Retinal pigment epithelial cell (primary cell): Measurements from ENCODE around the gene OLFML1.

ENCODE experiments used
- DNase-seq: peaks from one replicate; pipeline ENCODE4 v3.0.0-alpha.2; 2010; ENCODE audit warnings: low read depth
- H3K4me3 ChIP-seq: 2 replicates; pipeline ENCODE4 v1.5.1; 2011; ENCODE audit warnings: mild to moderate bottlenecking, low read length, control low read depth, moderate library complexity
- TF ChIP-seq, protein P1 (sequence below): conservative IDR thresholded peaks from 2 replicates; pipeline ENCODE4 v1.5.1; 2011; ENCODE audit warnings: low read depth, low read length, control low read depth, inconsistent platforms

OLFML1 gene

DNA sequence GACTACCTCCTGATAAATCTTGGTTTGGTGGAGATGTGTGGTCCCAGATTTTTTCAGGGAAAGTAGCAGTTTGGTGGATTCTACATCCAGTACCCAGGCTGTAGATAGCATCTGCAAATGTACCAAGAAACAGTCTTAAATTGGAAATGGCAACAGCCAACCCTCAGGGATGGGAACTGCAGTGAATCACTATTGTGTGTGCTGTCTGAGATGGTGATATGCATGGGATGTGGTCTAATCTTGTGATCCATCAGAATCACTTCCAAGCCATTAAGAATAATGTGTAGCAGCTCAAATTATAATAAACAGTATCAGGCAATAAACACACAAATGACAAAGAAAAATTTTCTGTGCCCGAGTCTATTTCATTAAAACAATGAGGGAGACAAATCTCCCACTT, 3.4 kb downstream of the OLFML1 start:
- TF ChIP-seq, protein P1, sequence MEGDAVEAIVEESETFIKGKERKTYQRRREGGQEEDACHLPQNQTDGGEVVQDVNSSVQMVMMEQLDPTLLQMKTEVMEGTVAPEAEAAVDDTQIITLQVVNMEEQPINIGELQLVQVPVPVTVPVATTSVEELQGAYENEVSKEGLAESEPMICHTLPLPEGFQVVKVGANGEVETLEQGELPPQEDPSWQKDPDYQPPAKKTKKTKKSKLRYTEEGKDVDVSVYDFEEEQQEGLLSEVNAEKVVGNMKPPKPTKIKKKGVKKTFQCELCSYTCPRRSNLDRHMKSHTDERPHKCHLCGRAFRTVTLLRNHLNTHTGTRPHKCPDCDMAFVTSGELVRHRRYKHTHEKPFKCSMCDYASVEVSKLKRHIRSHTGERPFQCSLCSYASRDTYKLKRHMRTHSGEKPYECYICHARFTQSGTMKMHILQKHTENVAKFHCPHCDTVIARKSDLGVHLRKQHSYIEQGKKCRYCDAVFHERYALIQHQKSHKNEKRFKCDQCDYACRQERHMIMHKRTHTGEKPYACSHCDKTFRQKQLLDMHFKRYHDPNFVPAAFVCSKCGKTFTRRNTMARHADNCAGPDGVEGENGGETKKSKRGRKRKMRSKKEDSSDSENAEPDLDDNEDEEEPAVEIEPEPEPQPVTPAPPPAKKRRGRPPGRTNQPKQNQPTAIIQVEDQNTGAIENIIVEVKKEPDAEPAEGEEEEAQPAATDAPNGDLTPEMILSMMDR, result no peak
- no peak for DNase-seq

DNA sequence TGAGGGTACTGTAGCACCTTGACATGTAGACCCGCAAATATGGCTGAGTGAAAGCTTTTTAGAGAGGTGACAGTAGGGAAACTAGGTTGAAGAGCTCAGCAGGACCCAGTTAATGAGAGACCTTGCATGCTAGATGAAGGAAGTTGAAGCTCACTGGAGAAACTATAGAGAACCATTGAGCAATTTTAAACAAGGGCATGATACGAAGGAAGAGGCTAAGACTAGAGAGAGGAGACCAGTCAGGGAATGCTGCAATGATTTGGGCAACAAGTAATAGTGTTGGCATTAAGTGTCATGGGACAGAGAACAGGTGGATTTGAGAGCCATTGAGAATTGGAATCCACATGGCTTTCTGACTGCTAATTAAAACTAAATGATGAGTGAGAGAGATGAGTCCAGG, 4.1 kb downstream of the OLFML1 start:
- no peak for DNase-seq
- no peak overlapping the region for H3K4me3 ChIP-seq
- TF ChIP-seq, protein P1, result no peak

More for the DNA sequence above, 3.4 kb downstream of the OLFML1 start:
- no peak overlapping the region for H3K4me3 ChIP-seq

GRCh38 chr11:7490054-7490453, 4.7 kb downstream of the OLFML1 start:
- no peak overlapping the region for H3K4me3 ChIP-seq
- TF ChIP-seq, protein P1, result no peak
- no peak for DNase-seq

GRCh38 chr11:7490535-7490934, 5.2 kb downstream of the OLFML1 start:
- DNase-seq, result no peak
- TF ChIP-seq, protein P1, result no peak

GRCh38 chr11:7492253-7492652, 6.9 kb downstream of the OLFML1 start:
- no peak overlapping the region for H3K4me3 ChIP-seq
- TF ChIP-seq, protein P1, result no peak
- DNase-seq, result no peak

More at GRCh38 chr11:7490535-7490934, 5.2 kb downstream of the OLFML1 start:
- no peak overlapping the region for H3K4me3 ChIP-seq

DNA sequence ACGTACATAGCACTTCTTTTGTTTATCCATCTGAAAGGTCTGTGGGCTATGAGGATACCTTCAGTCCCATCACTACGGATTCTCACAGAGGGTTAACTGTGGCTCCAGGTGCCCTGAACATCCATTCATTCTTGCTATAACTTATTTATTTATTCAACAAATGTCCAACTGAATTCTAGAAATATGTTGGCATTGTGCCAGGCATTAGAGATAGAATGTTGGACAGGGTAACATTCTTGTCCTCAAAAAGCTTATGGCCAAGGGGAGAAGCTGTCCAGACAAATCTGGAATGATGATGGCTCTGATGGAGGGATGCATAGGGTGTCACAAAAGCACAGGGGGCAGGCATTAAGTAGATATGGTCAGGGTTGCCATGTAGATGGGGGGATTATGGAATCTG, 8.4 kb downstream of the OLFML1 start:
- H3K4me3 ChIP-seq, result no peak overlapping the region
- TF ChIP-seq, protein P1, result no peak
- no peak for DNase-seq

DNA sequence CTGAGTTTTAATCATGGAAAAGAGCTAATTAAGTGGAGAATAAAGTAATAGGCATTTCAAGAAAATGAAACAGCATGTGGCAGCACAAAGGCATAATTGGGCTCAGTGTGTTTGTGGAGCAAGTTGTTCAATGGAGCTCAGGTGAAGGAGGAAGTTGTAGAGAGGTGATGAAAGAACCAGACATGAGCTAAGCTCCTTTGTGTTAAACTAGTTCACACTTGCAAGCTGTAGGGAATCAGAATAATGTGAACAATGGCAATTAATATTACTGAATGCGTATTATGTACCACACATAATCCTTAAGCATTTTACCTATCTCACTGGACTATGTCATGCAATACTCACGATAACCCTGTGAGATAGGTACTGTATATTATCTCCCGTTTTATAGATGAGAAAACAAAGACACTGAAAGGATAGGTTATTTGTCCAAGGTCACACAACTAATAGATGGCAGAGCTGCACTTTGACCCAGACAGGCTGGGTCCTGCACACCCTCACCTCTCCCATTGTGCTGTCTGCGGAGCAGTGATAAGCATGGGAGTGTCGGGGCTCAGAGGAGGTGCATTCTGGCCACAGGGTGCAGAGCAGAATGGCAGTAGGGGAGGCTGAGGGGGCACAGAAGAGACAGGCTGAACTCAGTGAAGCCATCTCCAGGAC, 8.9 kb downstream of the OLFML1 start:
- TF ChIP-seq, protein P1, result no peak
- DNase-seq, result no peak
- no peak overlapping the region for H3K4me3 ChIP-seq
